ENCODE data around the gene MAZ.

Gene MAZ

GRCh38 chr16:29842732-29843346 lies 36.5 kb downstream of the MAZ start:
- no peak for DNase-seq (ENCODE audit: low read depth)
- H3K4me3 ChIP-seq (ENCODE audit: low read length), result no peak overlapping the region
- TF ChIP-seq CTCF (conservative IDR thresholded peaks at IDR 0.05; ENCODE audit: low read length), result no peak

- no peak for DNase-seq (ENCODE audit: low read depth)
- TF ChIP-seq CTCF (conservative IDR thresholded peaks at IDR 0.05; ENCODE audit: low read length), result no peak
- no peak overlapping the region for H3K4me3 ChIP-seq (ENCODE audit: low read length)
Observed at GRCh38 chr16:29843931-29844330, 37.6 kb downstream of the MAZ start.

- no peak overlapping the region for H3K4me3 ChIP-seq (ENCODE audit: low read length)
- DNase-seq (ENCODE audit: low read depth), result peak; percentile 33
- TF ChIP-seq CTCF (conservative IDR thresholded peaks at IDR 0.05; ENCODE audit: low read length), result no peak
Observed at GRCh38 chr16:29844575-29845331, 38.4 kb downstream of the MAZ start.

- no peak for DNase-seq (ENCODE audit: low read depth)
- H3K4me3 ChIP-seq (ENCODE audit: low read length), result no peak overlapping the region
- TF ChIP-seq CTCF (conservative IDR thresholded peaks at IDR 0.05; ENCODE audit: low read length), result no peak
Observed at GRCh38 chr16:29845656-29846055, 39.3 kb downstream of the MAZ start.

GRCh38 chr16:29848420-29849297 lies 42.3 kb downstream of the MAZ start:
- DNase-seq (ENCODE audit: low read depth), result peak; percentile 60

GRCh38 chr16:29849505-29849904 lies 43.2 kb downstream of the MAZ start:
- TF ChIP-seq CTCF (conservative IDR thresholded peaks at IDR 0.05; ENCODE audit: low read length), result no peak
- no peak for DNase-seq (ENCODE audit: low read depth)

More at GRCh38 chr16:29848420-29849297, 42.3 kb downstream of the MAZ start:
- H3K4me3 ChIP-seq (ENCODE audit: low read length), result no peak overlapping the region
- peak; percentile 82 for TF ChIP-seq CTCF (conservative IDR thresholded peaks at IDR 0.05; ENCODE audit: low read length)

More at GRCh38 chr16:29849505-29849904, 43.2 kb downstream of the MAZ start:
- H3K4me3 ChIP-seq (ENCODE audit: low read length), result no peak overlapping the region
